NT2/D1 (cell line): ENCODE data around the gene AK2.

ENCODE experiments used
- SUZ12 ChIP-seq: IDR thresholded peaks from 2 replicates; pipeline ENCODE4 v1.6.1; 2011; ENCODE audit not compliant: insufficient read length, insufficient read depth; ENCODE audit errors: extremely low read depth
- YY1 ChIP-seq: IDR thresholded peaks from 2 replicates; pipeline ENCODE4 v1.6.1; 2011; ENCODE audit not compliant: insufficient read length, insufficient read depth

DNA sequence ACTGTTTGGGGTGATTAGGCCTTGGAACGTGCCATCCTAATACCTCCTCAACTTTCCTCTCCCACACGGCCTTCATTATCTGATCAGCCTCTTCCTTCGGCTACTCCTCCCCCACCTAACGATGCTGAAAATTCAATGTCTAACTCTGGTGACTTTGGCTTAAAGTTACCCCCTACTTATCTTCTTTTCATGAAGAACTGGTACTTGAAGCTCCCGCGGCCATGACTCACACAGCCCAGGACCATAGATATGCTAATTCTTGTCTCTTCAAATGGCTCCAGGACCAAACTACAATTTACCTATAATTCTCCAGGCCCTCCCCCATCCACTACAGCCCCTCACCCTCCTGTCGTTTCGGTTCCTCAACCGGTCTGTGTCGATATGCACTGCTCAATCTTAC lies 28.6 kb upstream of the AK2 start:
- TF ChIP-seq YY1: no peak
- TF ChIP-seq SUZ12: no peak
